Measurements from ENCODE around the gene LIPT1.
"Not testable (repeated sequence)": the region's sequence is repeated elsewhere in the genome, so short reads cannot be mapped to it uniquely, and the experiment has no call there.

LIPT1 gene

GRCh38 chr2:99154643-99155536, at the start of gene LIPT1, which contains the start of gene TSGA10:
LIPT1 (plus strand) TSS chr2:99154967; CDS start chr2:99161958, 6,991 bp downstream.
TSGA10 (minus strand) TSS chr2:99154942; CDS start chr2:99109439, 45,503 bp downstream.
- DNase-seq, result peak; percentile 87

- no peak for DNase-seq
These were observed 47.9 kb upstream of the LIPT1 start for GRCh38 chr2:99106913-99107312.

DNA sequence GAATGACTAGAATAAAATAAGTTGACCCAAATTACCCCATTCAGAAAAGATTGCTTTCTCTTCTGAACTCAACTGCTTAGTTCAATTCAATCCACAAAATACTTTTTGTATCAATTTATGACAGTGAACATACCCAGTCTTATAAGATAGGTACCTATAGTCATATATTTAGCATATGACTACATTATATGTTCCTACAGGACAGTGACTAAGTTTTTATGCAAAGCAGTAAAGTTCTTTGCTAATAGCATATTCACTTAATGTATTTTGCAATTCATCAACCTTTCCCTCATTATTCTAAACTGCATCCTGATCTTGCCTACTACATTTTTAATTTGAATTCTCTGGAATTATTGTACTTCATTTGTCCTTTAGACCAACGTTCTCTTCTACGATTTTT, 43.5 kb upstream of the LIPT1 start:
- DNase-seq, result no peak

GRCh38 chr2:99111945-99112344, 42.8 kb upstream of the LIPT1 start:
- DNase-seq, result no peak

GRCh38 chr2:99112617-99113016, 42.1 kb upstream of the LIPT1 start:
- DNase-seq, result no peak

DNA sequence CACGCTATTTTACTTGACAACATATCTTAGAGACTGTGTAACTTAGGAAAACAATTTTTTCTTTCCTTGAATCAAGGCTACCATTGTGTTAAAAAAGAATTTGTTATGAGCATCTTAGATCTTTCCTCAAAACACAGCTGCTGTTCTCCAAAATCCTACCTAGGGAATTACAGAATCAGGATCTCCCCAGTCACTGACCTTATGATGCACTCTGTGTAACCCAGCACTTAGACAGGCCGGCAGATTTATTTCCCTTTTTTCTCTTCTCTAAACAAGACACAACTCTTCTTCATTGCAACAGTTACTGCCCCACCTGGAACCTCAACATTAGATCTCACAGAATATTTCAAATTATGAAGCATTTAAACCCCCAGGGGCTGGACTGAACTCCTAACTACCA, 26.8 kb upstream of the LIPT1 start:
- no peak for DNase-seq

DNA sequence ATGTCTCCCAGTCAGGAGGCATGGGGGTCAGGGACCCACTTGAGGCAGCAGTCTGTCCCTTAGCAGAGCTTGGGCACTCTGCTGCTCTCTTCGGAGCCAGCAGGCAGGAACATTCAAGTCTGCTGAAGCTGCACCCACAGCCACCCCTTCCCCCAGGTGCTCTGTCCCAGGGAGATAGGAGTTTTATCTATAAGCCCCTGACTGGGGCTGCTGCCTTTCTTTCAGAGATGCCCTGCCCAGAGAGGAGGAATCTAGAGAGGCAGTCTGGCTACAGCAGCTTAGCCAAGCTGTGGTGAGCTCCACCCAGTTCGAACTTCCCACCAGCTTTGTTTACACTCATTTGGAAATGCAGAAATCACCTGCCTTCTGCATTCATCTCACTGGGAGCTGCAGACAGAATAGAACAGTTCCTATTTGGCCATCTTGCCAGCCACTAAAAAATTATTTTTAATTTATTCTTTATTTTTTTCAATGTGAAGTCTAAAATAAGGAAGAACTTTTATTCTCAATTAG, 19.7 kb upstream of the LIPT1 start:
- DNase-seq, result not testable (repeated sequence)

- DNase-seq, result no peak
These were observed 15.8 kb upstream of the LIPT1 start for GRCh38 chr2:99139003-99139402.

- DNase-seq, result no peak
These were observed 14.5 kb upstream of the LIPT1 start for GRCh38 chr2:99140056-99140859.

DNA sequence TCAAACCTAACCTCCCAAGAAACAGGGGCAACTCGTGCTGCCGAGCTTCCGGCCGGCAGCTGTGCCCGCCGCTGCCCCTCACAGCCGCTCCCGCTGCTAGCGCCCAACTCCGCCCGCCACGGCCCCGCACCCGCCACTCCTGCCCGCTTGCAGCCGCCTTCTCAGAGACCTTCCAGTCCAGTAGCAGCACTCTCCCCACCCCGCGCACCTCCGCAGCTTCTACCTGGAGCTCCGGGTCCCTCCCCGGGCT, 14.0 kb upstream of the LIPT1 start:
- peak; percentile 60 for DNase-seq

DNA sequence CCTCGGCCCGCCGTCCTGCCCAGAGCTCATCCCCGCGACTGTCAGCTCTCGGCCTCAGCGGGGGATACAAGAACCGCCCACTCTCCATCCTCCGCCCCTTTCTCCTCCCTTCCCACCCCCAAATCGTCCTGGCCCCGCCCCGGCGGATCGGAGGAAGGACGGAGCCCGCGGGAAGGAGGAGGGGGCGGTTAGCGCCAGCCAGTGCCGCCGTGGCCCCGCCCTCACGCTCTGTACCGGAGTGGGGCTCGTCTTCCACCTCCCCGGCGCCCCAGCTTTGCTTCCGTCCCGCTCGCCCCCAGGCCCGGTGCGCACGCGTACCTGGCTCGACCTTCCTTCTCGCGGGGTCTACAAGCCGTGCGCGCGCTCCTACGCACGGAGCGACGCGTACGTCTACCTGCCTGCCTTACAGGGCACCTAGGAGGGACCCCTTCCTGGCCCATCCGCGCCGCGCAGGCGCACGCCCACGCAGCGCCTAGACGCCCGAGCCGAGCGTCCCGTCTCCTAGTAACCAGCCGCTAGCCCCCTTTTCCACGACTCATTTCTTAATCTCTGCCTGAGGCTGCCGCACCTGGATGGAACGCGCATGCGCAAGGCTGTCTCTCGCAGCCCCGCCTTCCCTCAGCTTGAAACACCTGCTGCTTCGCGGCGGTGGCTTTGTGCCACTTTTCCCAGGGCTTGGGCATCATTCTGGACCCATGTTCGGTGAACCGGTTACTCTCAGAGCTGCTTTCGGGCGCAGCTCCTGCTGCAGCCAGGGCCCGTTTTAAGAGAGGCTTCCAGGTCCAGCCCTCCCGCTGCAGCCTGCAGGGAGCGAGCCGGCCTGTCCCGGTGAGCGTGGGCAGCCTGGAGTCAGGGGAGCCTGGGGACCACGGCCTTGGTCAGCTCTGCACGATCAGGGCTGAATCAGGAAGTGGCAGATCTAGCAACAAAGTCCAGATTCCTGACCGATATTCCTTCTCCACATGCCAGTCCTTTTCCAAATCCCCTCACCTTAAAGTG, 13.4 kb upstream of the LIPT1 start, which contains the start of gene C2orf15:
TSS of gene C2orf15 (plus strand) at position 598 of the 999 bp plus-strand sequence. CDS start 8,852 bp downstream, outside the sequence.
- DNase-seq, result peak; percentile 93

DNA sequence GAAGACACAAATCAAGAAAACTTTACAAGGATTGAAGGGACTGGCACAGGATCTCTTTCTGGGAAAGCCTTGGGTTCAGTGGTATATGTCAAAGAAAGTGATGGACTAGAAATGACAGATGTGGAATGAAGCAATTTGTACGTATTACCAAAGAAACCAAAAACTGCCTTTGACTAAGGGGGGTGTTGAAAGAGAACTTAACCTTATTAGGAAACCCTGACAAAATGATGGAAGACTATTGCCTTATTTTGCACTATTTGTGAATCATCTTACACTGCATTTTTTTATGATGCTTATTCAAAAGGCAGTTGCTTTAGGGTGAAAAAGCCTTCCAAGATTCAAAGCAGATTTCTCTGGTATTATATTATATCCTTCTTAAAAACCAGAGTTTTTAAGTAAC, 4.1 kb upstream of the LIPT1 start:
- no peak for DNase-seq

DNA sequence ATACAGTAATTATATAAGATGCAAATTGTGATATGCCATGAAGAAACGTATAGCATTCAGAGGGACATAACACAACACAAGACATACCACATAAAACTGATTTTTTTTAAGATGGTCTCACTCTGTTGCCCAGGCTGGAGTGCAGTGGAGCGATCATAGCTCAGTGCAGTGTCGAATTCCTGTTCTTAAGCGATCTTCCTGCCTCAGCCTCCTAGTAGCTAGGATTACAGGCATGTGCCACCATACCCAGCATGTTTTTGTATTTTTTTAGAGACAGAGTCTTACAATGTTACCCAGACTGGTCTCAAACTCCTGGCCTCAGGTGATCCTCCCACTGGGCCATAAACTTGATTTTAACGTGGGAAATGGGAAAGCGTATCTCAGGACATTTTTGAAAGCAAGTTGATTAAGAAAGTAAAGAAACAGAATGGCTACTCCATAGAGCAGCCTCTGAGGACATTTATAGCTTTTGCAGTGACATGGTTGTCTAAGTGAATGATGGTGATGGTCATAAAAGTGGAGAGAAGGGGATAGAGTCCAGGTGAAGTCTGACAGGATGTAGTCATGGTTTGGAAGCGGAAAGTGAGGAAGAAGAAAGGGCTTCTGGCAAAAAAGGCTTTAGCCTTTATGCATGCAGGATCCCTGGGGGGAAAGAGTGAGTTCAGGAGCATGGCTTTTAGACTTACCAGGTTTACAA, 2.4 kb upstream of the LIPT1 start:
- no peak for DNase-seq

DNA sequence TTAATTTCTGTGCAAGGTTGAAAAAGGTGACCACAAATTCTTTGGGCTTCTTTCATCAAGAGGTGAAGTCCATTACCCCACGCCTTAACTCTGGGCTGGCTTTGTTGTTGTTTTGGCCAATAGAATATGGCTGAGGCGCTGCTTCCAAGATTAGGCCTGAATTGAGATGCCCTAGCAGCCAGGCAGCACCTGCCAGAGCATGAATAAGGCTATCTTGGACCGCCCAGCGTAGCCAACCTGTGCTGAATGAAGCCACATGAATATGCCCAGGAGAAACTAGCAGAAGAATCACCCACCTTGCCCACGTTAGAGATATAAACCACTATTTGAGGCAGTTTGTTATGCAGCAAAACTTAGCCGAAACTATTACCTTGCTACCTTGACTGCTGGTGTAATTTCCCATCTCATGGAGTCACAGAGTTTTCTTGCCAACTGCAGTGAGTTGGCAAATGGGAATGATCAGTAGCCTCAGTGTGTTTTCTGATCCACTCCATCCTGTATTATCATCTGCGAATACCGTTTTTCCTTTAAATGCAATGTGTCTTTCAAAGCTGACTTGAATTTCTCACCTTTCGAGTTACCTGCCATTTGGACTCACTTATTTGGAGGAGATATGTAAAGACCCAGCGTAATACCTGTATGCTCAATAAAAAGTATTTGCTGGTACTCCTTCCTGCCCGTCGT, 704 bp upstream of the LIPT1 start:
- no peak for DNase-seq

DNA sequence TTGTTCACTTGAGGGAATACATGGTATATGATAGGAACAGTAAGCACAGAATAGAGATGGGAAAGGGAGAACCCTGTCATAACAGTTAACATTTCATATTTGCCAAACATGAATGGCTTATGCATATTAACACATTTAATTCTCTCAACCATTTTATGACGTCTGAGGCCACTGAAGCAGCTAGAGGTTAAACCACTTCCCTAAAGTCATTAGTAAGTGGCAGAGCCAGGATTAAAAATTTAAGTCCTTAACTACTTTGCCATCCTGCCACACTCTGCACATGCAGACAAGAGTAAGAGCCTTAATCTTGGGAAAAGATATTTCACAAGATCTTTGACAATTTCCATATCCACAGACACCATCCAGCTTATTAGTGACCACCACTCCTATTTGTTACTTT, 2.1 kb downstream of the LIPT1 start:
- DNase-seq, result no peak

DNA sequence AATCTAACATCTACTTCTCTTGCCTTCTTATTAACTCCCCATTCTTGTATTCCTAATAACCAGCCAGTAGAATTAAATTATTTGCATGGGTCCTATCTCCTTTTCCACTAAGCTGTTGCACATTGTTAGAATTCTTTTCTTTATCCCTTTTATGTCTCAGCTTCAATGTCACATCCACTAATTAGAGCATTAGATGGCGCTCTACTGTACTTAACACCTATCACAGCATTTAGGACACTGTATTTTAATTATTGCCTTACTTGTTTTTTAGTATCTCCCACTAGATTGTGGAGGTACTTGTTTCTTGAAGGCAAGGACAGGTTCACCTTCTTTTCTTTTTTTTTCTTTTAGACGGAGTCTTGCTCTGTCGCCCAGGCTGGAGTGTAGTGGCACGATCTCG, 3.8 kb downstream of the LIPT1 start:
- DNase-seq, result no peak

- no peak for DNase-seq
These were observed 4.8 kb downstream of the LIPT1 start for GRCh38 chr2:99159594-99159993.

DNA sequence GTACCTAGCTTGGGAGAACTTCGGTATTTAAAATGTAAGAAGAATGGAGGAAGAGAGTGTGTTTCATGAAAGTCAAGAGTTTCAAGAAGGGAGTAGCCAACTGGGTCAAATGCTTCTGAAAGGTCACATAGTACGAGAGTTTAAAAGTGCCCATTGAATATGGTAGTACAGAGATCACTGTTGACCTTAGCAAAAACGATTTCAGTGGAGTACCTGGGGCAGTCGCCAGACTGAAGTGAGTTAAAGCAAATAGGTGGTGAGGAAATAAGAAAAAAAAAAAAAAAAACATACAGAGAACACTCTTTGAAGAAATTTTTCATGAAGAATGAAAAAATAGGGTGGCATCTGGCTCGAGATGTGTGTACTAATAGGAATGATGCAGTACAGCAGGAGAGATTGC, 11.5 kb downstream of the LIPT1 start:
- DNase-seq, result no peak

GRCh38 chr2:99169534-99169933, 14.8 kb downstream of the LIPT1 start:
- DNase-seq, result no peak

GRCh38 chr2:99171377-99172140, 16.8 kb downstream of the LIPT1 start:
- DNase-seq, result no peak
